PC-3 (cell line): ENCODE measurements around the gene CLASP2.

Source experiments
- CTCF ChIP-seq: fragments of 300-600 bp; sonication (generic); conservative IDR thresholded peaks from 2 replicates; pipeline ENCODE4 v1.5.1; 2017; ENCODE audit warnings: antibody characterized with exemption, low read depth, mild to moderate bottlenecking, low read length
- EZH2phosphoT487 ChIP-seq: fragments of 300-600 bp; sonication (generic); IDR thresholded peaks from 2 replicates; pipeline ENCODE4 v1.6.1; 2018; ENCODE audit warnings: mild to moderate bottlenecking, antibody characterized with exemption, low read length, borderline replicate concordance

- TF ChIP-seq CTCF: no peak
- no peak for TF ChIP-seq EZH2phosphoT487
Measured at GRCh38 chr3:33482111-33482521, 235.9 kb downstream of the CLASP2 start.
